Activated T-cell treated with anti-CD3 and anti-CD28 coated beads, Interleukin-2, amount 50 U/mL, for 1 hour (primary cell): ENCODE data around the gene SELENOT.
"Not testable (repeated sequence)": the region's sequence is repeated elsewhere in the genome, so short reads cannot be mapped to it uniquely, and the experiment has no call there.

ENCODE experiments used
- DNase-seq: peaks from one replicate; pipeline ENCODE4 v3.0.0-alpha.2; 2020

Gene SELENOT

DNA sequence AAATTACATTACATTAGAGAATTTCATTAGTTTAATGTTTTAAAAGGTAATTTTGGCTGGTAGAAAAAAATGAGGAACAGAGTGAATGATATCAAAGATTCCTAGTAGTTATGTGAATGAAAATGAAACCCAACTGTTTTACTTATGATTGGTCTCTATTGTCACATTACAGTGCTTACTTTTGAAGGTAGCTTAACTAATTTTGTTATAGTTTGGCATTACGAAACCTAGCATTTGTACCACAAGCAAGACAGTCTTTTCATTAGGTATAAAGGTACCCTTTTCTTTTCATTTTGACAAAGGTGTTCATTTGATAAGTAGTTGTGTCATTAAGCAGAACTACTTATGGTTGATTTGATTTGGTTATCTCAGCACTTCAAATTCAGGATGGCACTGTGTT, 6.9 kb downstream of the SELENOT start:
- no peak for DNase-seq

DNA sequence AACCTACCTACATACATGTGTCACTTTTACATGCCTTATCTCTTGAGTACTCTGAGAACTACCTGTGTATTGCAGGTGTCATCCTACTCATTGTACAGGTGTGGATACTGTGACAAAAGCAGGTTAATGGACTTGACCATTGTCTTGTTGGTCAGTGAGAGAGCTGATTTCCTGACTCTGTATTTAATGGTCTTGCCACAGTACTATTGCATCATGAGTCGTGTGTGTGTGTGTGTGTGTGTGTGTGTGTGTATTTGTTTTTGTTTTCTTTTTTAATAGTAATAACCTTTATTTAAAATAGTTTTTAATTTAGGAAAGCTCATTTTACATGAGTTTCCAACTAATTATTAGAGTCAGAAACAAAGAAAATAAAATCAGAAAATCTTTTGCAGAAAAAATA, 7.7 kb downstream of the SELENOT start:
- no peak for DNase-seq

DNA sequence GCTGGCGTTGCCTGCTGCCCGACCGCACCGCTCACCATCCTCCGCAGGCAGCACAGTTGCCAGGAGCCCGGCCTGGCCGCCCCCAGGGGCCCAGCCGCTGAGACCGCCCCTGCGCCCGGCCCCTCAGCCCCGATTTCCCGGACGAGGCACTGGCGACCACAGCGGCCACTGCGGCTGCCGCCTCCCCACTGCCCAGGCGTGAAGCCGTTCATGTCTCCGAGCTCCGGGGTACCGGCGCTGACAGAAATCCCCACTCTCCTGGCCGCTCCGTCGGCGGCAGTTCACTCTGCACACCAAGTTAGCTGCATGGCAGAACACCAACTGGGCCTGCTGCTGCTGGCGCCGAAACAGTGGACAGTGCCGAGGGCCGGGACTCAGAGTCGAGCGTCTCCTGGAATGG, 8.5 kb downstream of the SELENOT start:
- DNase-seq, result no peak

DNA sequence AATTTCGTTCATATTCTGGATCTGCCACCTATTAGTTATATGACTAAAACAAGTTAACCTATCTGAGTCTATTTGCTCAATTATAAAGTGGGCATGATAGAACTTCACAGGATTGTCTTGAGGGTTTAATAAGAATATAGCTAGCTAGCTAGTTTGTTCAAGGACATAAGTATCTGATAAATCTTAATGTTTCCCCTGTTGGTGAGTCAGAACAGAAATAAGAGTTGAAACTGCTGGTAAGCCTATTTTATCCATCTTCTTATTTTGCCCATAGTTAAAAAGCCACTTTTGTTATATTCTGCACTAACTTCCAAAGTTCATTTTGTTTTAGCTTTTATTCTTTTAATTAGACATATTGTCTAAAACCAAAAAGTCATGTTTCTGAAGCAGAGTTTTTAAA, 9.4 kb downstream of the SELENOT start:
- DNase-seq, result no peak

DNA sequence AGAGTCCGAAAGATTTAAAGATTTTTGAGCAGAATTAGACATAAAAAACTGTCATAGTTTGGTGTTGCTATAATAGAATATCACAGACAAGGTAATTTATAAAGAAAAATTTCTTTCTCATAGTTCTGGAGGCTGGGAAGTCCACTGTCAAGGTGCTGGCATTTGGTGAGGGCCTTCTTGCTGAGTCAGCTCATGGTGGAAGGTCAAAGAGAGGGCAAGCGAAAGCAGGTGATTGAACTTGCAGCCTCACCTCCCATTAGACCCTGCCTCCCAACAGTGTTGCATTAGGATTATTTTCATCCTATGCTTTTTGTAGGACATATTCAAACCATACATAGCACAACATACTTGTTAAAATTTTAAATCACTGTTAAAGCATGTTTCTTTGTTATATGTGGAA, 9.9 kb downstream of the SELENOT start:
- no peak for DNase-seq

DNA sequence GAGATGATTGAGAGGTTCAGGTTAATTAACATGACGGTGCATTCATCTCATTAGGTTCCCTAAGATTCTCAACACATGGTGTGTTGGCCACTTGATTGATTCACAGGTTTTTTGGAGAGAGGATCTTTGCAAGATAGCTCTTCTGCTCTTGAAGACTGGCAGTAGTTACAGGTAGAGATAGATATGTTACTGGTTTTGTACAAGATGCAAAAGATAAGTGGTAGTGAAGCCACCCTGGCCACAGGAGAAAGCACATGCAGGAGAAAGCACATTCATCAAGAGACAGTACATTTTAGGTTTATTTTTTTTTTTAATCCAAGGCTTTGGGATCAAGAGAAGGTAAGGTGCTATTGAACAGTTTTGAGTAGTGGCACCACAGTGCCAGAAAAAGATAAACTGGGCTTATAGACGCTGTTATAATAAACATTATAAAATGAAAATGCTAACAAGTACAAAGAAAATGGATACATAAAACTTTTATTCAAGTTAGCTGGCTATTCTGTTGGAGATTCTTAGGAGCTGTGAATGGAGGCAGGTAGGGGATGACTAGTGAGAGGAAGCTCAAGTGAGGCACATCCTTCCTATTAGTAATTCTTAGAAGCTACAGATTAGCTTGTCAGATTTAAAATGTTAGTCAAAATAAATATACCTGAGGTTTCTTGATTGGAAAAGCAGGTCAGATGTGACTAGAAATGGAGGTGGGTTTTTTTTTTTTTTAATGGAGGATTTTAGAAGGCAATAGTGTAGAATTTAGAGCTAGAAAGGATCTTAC, 10.8 kb downstream of the SELENOT start:
- DNase-seq, result no peak

DNA sequence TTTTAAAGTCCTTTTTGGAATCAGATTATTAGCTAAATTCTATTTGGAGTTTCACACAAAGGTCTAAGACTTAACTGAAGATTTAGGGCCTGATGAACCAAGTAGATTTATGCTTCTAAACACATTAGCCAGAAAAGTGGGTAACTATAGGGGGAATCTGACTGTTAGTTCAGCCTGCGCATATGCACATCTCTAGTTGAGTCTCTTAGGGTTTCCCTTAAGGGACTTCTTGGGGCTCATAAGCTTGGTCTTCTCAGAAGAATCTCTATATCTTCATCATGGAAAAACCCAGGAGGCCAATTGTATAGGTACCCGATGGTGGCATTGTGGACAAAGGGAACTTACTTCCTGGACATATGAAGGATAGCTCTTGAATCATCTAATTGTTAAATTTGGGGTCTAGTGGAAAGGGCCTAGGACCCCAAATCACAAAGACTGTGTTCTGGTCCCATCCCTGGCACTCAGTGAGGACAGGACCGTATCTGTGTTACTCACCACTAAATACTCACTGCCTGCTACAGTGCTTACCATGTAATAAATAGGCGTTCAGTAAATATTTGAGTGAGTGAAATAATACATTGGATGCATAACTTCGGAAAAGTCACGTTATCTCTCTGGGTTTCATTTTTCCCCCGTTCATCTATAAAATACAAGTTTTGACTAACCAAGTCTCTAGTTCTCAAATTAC, 17.0 kb downstream of the SELENOT start:
- no peak for DNase-seq

DNA sequence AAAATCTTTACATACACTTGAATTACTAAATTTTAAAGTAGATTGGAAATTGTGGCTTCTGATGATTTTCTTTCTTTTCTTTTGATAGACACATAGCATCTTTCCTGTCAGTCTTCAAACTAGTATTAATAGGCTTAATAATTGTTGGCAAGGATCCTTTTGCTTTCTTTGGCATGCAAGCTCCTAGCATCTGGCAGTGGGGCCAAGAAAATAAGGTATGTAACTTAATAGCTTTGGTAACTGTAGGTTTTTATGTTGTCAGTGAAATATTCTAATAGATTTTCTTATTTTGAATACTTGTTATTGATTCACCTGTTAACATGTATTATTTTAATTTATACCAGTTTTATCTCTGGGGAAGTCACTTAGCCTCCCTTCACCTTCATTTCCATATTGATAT, 19.8 kb downstream of the SELENOT start:
- not testable (repeated sequence) for DNase-seq

DNA sequence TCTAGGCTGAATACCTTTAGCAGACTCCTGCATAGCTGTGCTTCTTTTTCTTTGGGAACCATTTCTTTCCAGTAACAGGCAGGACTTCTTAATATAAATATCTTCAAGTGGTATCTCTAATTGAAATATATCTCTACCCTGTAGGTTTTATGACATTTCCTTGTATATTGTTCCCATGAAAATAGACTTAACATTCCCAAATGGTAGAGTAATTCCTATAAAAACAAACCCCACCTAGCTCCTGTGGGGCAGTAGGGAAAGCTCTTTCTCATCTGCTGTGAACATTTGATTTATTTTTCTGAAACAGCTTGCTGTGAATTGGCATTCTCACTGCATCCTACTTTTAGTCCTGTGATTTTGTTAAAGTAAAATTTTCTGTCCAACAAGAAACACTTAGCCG, 20.8 kb downstream of the SELENOT start:
- no peak for DNase-seq

DNA sequence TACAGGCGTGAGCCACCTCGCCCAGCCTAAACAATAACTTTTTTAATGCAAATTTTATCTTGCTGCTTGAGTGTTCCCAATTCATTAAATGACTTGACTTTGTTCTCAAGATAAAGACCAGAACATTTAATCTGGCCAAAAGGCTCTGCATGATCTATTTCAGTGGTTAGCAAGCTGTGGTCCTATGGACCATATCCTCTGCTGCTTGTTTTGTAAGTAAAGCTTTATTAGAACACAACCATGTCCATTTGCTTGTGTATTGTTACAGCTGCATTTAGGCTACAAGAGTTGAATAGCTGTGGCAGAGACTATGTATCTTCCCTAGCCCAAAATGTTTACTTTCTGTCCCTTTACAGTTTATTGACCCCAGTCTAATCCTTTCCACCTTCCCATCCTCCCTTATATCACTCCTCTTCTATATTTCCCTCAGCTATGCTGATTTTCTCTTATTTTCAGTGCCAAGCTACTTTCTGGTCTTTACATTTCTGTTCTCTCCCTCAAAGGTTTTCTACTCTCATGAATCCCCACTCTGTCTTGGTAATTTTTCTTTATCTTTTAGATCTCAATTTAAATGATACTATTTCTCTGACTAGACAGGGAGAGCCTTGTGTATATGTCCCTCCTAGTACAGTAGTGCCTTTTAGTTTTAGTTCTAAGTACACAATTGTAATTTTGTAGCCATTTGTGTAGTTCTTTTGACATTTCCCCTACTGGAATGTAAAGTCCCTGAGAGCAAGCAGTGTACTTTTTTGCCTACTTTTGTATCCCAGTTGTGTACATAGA, 23.2 kb downstream of the SELENOT start:
- DNase-seq, result no peak

DNA sequence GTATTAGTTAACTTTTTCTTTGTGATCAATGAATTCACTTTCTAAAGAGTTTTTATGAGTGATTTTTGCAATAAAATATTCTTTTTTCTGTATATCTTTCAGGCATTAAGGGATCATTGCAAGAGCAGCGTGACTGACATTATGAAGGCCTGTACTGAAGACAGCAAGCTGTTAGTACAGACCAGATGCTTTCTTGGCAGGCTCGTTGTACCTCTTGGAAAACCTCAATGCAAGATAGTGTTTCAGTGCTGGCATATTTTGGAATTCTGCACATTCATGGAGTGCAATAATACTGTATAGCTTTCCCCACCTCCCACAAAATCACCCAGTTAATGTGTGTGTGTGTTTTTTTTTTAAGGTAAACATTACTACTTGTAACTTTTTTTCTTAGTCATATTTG, 24.4 kb downstream of the SELENOT start:
- no peak for DNase-seq

DNA sequence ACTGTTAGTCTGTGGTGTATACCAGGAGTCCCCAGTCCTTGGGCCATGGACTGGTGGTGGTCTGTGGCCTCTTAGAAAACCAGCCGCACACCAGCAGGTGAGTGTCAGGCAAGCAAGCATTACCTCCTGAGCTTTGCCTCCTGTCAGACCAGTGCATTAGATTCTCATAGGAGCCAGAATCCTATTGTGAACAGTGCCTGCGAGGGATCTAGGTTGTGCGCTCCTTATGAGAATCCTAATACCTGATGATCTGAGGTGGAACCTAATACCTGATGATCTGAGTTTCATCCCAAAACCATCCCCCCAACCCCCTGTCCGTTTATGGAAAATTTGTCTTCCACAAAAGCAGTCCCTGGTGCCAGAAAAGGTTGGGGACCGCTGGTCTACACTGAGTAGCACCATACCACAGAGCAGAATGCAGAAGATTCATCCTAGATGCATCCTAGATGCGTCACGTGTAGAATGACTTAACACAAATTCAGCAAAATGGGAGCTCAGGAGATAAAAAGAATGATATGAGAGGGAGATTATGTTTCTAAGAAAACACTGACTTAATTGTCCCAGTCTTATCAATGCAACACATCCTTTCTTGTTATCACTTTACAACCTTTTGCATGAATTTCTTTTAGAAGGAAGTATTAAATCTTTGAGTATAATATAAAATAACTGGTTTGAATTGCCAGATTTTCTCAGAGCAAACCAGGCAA, 28.5 kb downstream of the SELENOT start:
- no peak for DNase-seq

DNA sequence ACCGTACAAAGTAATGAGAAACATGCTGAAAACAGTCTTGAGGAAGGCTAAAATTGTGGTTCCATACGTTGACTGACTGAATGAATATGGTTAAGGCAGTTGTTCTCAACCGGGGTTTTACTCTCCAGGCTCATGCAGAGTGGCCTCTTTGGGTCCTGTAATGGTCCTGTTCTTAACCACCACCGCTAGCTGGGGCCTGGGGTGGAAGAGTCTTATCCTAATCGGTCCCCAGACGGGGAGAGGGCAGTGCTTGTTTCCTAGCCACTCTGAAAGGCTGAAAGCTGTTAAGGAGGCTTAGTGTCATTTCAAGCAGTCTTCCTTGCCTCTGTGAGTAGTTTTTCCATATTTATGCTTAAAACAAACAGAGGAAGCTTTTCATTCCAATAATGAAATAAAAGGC, 32.0 kb downstream of the SELENOT start:
- DNase-seq, result no peak

DNA sequence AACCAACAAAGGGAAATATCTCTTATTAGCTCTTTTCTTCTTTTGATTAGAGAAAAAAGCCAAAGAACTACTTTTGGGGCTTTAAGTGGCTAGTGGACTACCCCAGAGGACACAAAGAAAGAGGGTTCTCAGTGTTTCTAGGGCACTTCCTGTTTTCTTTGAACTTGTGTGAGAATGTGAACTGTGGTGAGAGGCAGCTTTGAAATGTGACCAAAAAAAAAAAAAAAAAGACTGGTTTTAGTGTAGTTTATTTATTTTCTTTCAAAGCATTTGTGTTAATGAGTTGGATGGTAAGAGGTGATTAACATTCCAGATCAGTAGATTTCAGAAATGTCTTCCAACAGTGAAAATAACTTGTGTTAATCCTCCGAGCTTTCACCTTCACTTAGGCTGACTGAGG, 32.4 kb downstream of the SELENOT start:
- no peak for DNase-seq

DNA sequence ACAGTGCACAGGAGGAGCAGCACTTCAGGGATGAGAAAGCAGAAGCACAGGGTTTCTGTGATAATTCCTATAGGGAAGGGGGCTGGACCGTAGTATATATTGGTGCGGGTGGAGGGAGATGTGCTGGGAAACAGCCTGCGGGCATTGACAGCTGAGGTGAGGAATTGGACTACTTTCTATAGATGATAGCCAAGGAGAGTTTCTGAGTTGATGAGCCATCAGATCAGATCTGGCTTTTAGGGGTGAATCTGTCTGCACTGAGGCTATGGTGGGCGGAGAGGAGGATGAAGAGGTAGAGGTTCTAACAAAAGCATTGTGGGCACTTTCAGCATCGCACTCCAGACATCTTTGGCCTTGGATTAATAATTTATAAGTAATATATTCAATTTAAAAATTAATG, 33.1 kb downstream of the SELENOT start:
- no peak for DNase-seq

DNA sequence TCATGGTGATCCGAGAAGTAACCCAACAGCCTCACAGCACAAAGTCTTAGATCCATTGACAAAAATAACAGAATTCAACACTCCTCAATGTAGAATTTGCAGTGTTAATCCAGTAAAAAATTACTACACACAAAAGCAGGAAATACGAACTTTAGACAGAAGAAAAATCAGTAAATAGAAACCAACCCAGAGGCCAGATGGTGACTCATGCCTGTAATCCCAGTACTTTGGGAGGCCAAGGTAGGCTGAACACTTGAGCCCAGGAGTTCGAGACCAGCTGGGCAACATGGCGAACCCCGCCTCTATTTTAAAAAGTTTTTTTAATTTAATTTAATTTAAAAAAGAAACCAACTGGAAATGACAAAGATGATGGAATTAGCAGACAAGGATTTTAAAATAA, 36.1 kb downstream of the SELENOT start:
- DNase-seq, result no peak

DNA sequence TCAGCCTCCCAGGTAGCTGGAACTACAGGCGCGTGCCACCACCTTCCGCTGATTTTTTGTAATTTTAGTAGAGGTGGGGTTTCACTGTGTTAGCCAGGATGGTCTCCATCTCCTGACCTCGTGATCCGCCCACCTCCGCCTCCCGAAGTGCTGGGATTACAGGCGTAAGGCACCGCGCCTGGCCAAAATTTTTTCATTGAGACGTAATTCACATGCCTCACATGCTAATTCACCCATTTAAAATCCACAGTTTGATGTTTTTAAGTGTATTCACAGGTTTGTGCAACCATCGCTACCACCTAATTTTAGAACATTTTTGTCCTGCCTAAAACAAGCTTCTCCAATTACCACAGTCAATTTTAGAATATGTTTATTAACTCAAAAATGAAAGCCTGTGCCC, 37.1 kb downstream of the SELENOT start:
- no peak for DNase-seq

DNA sequence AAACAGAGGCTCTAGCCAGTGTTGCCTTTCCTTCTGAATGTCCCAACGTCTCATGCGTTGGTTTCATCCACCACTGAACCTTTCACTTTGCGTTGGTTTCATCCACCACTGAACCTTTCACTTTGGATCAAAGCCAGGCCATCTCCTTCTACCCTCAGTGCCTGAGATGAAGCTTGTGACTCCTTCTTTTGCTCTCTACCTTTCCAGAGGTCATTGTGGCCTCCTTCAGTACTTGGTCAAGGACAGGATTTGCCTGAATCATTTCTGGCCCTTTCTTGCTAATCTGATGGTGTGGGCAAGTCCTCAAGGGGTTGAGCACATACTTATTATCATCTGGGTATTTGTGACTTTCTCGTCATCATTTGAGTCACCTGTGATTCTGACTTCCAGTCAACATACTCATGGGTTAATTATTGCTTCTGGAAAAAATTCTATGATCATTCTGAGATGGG, 50.0 kb downstream of the SELENOT start:
- DNase-seq, result no peak

DNA sequence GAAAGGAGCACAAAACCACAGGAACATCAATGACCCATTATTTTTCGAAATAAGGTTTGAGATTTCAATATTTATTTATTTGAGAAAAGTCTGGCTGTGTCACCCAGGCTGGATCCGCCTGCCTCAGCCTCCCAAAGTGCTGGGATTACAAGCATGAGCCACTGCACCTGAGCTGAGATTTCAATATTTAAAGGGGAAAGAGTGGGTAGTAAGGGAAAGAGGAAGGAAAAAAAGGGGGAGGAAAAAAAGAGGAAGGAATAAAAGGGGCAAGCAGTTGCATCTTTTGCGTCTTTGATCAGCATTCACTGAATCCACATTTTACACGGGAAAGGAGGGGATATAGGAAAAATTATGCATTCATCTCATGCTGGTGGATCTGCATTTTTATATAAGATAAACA, 53.2 kb downstream of the SELENOT start:
- DNase-seq, result no peak

DNA sequence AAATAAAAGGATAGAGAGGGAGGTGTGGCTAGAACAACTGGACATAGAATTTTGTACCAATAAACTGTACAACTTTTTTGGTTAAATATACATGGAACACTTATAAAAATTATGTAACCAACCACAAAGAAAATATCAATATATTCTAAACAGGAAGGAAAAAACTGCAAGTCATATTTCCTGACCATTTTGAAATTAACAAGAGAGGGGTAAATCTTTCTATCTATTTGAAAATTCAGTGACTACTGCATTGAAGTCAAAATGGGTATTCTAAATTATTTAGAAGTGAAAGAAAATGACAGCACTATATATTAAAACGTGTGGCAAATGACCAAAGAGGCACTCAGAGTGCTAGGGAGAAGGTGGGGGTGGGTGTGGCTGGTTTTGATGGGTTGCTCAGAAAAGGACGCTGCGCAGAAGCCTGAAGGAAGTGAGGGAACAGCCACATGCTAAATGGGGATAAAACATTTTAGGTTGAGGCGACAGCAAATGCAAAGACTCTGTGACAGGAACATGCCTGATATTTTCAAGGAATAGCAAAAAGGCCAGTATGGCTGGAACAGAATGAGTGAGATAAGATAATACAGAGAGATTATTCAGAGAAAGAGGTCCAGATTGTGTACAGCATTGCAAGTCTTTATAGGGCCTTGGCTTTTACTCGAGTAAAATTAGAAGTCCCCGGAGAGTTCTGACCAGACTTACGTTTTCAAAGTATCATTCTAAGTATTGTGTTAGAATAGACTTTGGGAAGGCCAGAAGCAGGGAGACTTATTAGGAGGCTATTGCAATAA, 59.5 kb downstream of the SELENOT start:
- DNase-seq, result no peak

DNA sequence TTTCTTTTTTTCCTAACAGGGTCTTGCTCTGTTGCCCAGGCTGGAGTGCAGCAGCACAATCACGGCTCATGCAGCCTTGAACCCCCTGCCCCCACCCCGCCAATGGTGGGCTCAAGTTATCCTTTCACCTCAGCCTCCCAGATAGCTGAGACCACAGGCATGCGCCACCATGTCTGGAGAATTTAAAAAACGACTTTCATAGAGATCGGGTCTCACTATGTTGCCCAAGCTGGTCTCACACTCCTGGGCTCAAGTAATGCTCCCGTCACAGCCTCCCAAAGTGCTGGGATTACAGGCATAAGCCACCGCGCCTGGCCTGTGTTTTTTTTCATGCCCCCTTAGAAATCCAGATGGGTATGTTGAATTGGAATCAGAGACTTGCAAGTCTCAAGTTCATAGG, 60.3 kb downstream of the SELENOT start:
- no peak for DNase-seq

DNA sequence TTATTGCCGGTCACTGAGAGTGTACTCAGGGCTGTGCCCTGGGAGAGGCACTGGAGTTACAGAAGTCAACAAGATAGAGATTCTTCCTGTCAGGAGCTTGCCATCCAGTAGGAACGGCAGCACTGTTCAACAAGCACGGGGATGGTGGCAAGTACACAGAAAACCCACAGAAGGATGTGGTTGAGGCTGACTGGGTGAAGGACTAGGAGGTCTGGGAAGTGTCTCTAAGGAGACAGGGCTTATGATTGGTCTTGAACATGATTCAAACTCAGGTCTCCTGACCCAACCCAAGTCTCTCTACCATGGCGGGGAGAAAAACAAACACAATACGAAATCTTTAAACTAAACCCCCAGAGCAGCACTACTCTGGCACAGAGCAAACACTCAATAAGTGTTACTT, 63.0 kb downstream of the SELENOT start:
- no peak for DNase-seq
